Activated B cell treated with CpG ODN at 0.5 μM for 24 hours (primary cell): ENCODE results near the gene CAMK2A. TPM values are rescaled to one million over a fixed set of nuclear protein-coding genes. Genes with fewer than 3 reads are reported as not detected.

Source experiments
- ATAC-seq: fragments of 200-7000 bp; cut with Tn5 transposase; one replicate; pipeline ENCODE4 v1.10.0; 2021; ENCODE audit warnings: low read depth, mild to moderate bottlenecking, moderate library complexity
- CTCF ChIA-PET: fragments of 350-600 bp; sonication (Branson Sonifier 250); formaldehyde crosslinking; loops from one replicate; lab custom pipeline; 2021; ENCODE audit warnings: antibody characterized with exemption; lab: Charles Lee
- POLR2A ChIA-PET: fragments of 350-600 bp; sonication (Branson Sonifier 250); formaldehyde crosslinking; loops from one replicate; lab custom pipeline; 2021; ENCODE audit warnings: antibody characterized with exemption; lab: Charles Lee
- DNase-seq: peaks from one replicate; pipeline ENCODE4 v3.0.0; 2022
- H3K27ac Mint-ChIP-seq: one replicate; pipeline ENCODE4 v1.8.0; 2020; ENCODE audit warnings: mixed read lengths
- H3K27me3 Mint-ChIP-seq: one replicate; pipeline ENCODE4 v1.8.0; 2021; ENCODE audit warnings: mixed read lengths
- H3K36me3 Mint-ChIP-seq: one replicate; pipeline ENCODE4 v1.8.0; 2021; ENCODE audit warnings: low read depth, mixed read lengths
- H3K4me1 Mint-ChIP-seq: one replicate; pipeline ENCODE4 v1.8.0; 2021; ENCODE audit warnings: mixed read lengths
- H3K4me3 Mint-ChIP-seq: one replicate; pipeline ENCODE4 v1.8.0; 2020; ENCODE audit warnings: mild to moderate bottlenecking, mixed read lengths
- H3K9me3 Mint-ChIP-seq: one replicate; pipeline ENCODE4 v1.8.0; 2020; ENCODE audit warnings: mixed read lengths
- intact Hi-C: fragments of 100-400 bp; cut with micrococcal nuclease; formaldehyde crosslinking; loops from one replicate; pipeline ENCODE4 v1.15.1; 2024
- total RNA-seq: library from RNA; stranded (reverse); gene quantifications from 2 replicates; pipeline ENCODE4 v1.2.3, GENCODE V29; 2022
- TF ChIP-seq, protein P1 (sequence below): fragments of 200-600 bp; IDR thresholded peaks from one replicate; pipeline ENCODE4 v1.8.0; 2022; ENCODE audit warnings: antibody characterized with exemption, mild to moderate bottlenecking

The CAMK2A gene
- total RNA-seq, 1 donor from 2014 or later: not detected

DNA sequence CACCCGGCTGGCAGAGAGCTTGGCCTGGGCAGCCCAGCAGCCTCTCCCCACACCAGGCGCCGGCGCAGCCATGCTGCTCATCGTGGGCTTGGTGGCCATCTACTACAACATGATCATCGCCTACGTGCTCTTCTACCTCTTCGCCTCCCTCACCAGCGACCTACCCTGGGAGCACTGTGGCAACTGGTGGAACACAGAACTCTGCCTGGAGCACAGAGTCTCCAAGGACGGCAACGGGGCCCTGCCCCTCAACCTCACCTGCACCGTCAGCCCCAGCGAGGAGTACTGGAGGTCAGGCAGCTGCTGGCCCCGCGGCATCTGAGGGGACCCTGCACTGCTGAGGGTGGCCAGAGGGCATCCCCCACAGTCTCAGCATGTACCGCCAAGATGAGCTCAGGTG, 92.6 kb downstream of the CAMK2A start:
- DNase-seq (no peak), ATAC-seq (no peak)
- no peaks in the 10 kb centered on the region for H3K4me1 Mint-ChIP-seq
- no peak overlapping the region for H3K27ac Mint-ChIP-seq
- no peak overlapping the region for H3K4me3 Mint-ChIP-seq
- intact Hi-C loops: no loop called here
- H3K36me3 Mint-ChIP-seq: no peaks in the 10 kb centered on the region
- H3K27me3 Mint-ChIP-seq: peaks cover 13% of the 10 kb centered on the region
- CTCF ChIA-PET: no interaction called here
- TF ChIP-seq, protein P1, sequence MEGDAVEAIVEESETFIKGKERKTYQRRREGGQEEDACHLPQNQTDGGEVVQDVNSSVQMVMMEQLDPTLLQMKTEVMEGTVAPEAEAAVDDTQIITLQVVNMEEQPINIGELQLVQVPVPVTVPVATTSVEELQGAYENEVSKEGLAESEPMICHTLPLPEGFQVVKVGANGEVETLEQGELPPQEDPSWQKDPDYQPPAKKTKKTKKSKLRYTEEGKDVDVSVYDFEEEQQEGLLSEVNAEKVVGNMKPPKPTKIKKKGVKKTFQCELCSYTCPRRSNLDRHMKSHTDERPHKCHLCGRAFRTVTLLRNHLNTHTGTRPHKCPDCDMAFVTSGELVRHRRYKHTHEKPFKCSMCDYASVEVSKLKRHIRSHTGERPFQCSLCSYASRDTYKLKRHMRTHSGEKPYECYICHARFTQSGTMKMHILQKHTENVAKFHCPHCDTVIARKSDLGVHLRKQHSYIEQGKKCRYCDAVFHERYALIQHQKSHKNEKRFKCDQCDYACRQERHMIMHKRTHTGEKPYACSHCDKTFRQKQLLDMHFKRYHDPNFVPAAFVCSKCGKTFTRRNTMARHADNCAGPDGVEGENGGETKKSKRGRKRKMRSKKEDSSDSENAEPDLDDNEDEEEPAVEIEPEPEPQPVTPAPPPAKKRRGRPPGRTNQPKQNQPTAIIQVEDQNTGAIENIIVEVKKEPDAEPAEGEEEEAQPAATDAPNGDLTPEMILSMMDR: no peak
- POLR2A ChIA-PET: no interaction called here
- H3K9me3 Mint-ChIP-seq: no peaks in the 10 kb centered on the region

DNA sequence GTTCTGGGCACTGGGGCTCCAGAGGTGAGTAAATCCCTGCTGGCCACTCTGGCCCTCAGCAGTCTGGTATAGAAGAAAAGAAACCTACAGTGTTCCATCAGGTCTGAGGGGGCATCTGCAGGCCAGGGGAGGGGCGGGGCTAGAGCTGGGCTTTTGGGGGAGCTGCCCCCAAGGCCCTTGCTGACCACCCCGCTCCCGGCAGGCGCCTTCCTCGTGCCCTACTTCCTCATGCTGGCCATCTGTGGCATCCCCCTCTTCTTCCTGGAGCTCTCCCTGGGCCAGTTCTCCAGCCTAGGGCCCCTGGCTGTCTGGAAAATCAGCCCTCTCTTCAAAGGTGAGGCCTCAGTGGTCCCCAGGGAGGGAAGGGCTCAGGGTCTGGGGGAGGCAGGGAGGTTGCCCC, 93.1 kb downstream of the CAMK2A start:
- CTCF ChIA-PET: no interaction called here
- Mint-ChIP-seq H3K9me3 (no peaks in the 10 kb centered on the region), H3K36me3 (no peaks in the 10 kb centered on the region), H3K27ac (no peak overlapping the region), H3K4me1 (no peaks in the 10 kb centered on the region), H3K27me3 (peaks cover 15% of the 10 kb centered on the region), H3K4me3 (no peak overlapping the region)
- DNase-seq (no peak), ATAC-seq (no peak)
- POLR2A ChIA-PET: no interaction called here
- intact Hi-C loops: no loop called here
- TF ChIP-seq, protein P1: no peak

DNA sequence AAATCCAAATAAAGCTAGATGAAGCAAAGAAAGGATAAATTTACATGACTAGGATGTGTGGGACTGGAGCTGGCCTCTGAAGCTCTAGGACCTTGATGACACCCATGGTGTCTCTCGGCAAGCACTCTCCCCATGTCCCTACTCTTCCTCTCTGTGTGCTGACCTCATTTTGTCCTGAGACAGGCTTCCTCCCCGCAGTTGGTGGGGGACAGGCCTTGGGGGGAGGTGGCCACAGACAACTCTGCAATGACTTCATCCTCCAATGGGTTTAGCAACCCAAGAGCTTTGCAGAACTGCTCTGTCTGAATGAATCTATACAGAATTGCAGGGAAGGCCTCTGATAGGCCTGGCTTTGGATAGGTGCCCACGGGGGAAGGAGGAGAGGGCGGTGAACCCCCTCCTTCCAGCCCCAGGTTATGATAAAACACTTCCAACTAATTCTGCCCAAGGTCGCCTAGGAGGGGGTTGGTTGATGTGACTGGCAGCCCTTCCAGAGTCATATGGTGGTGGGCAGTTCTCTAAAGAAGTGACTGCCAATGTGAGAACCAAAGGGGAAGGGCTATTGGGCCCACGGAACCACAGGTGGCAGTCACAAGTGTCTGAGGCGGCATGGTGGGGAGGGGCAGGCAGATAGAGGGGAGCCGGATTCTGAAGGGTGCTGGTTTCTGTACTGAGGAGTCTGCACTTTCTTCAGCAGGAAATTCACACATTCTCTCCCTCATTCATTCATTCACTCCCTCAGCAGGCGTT, 93.7 kb downstream of the CAMK2A start:
- POLR2A ChIA-PET: no interaction called here
- intact Hi-C loops: no loop called here
- ATAC-seq (no peak), DNase-seq (no peak)
- H3K27me3 Mint-ChIP-seq: peaks cover 18% of the 10 kb centered on the region
- H3K36me3 Mint-ChIP-seq: no peaks in the 10 kb centered on the region
- no peaks in the 10 kb centered on the region for H3K4me1 Mint-ChIP-seq
- H3K9me3 Mint-ChIP-seq: no peaks in the 10 kb centered on the region
- CTCF ChIA-PET: no interaction called here
- TF ChIP-seq, protein P1: no peak
- no peak overlapping the region for H3K4me3 Mint-ChIP-seq
- H3K27ac Mint-ChIP-seq: no peak overlapping the region

DNA sequence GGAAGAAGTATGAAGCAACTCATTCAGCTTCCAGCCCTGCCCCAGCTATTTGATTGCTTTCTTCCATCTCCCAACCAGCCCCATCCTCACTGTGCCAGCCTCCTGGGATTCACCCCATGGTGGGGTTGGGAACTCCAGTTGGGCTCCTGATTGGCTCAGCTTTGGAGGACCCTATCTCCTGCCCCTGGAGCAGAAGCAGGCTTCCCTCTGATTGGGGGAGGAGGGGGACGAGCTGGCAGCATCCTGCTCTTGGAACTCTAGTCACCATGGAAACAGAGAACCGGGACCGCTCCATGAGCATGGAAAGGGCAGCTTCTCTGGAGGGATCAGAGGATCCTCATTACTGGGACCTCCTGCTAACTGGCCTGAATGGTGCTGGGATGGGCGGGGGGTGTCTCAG, 97.1 kb downstream of the CAMK2A start:
- intact Hi-C loops: no loop called here
- ATAC-seq: no peak
- CTCF ChIA-PET: no interaction called here
- H3K27me3 Mint-ChIP-seq: peaks cover 34% of the 10 kb centered on the region
- no peaks in the 10 kb centered on the region for H3K9me3 Mint-ChIP-seq
- POLR2A ChIA-PET: no interaction called here
- H3K27ac Mint-ChIP-seq: no peak overlapping the region
- no peaks in the 10 kb centered on the region for H3K36me3 Mint-ChIP-seq
- no peaks in the 10 kb centered on the region for H3K4me1 Mint-ChIP-seq
- DNase-seq: no peak
- no peak overlapping the region for H3K4me3 Mint-ChIP-seq
- TF ChIP-seq, protein P1: no peak

DNA sequence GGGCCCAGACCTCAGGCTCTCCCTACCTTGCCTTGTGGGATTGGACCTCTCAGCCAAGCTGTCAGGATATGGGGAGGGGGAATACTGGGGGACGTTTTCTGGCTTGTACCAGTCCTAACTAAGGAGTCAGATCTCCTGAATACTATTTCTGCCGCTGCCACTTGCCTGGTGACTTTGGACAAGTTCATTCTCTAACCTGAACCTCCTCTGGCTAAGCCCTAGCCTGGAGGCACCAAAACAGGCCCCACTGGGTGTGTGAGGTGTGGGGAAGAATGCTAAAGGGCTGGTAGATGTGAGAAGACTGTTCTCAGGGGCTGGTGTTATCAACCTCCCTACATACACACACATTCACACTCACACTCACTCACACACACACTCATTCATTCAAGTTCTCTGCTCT, 98.6 kb downstream of the CAMK2A start:
- DNase-seq (no peak), ATAC-seq (no peak)
- no peak overlapping the region for H3K4me3 Mint-ChIP-seq
- no peaks in the 10 kb centered on the region for H3K9me3 Mint-ChIP-seq
- H3K27ac Mint-ChIP-seq: no peak overlapping the region
- POLR2A ChIA-PET: no interaction called here
- no peaks in the 10 kb centered on the region for H3K36me3 Mint-ChIP-seq
- TF ChIP-seq, protein P1: no peak
- H3K27me3 Mint-ChIP-seq: peaks cover 29% of the 10 kb centered on the region
- CTCF ChIA-PET: no interaction called here
- H3K4me1 Mint-ChIP-seq: no peaks in the 10 kb centered on the region
- intact Hi-C loops: no loop called here
